Activated naive CD4-positive, alpha-beta T cell treated with anti-CD3 and anti-CD28 coated beads, Interleukin-2, amount 50 U/mL, for 24 hours (primary cell): ENCODE data around the gene MCOLN1.

Source experiments
- H3K27ac Mint-ChIP-seq: one replicate; pipeline ENCODE4 v1.8.0; 2021; ENCODE audit warnings: mild to moderate bottlenecking, mixed read lengths
- H3K27me3 Mint-ChIP-seq: one replicate; pipeline ENCODE4 v1.8.0; 2021; ENCODE audit warnings: mixed read lengths
- H3K36me3 Mint-ChIP-seq: one replicate; pipeline ENCODE4 v1.8.0; 2021; ENCODE audit warnings: mixed read lengths
- H3K4me1 Mint-ChIP-seq: one replicate; pipeline ENCODE4 v1.8.0; 2021; ENCODE audit warnings: mixed read lengths
- H3K4me3 Mint-ChIP-seq: one replicate; pipeline ENCODE4 v1.8.0; 2021; ENCODE audit warnings: mild to moderate bottlenecking, mixed read lengths
- H3K9me3 Mint-ChIP-seq: one replicate; pipeline ENCODE4 v1.8.0; 2021; ENCODE audit warnings: mixed read lengths

MCOLN1 gene

GRCh38 chr19:7522072-7522922 lies at the start of gene MCOLN1:
TSS of gene MCOLN1 (plus strand) at chr19:7522624. CDS start at chr19:7522751, 127 bp downstream.
- Mint-ChIP-seq H3K27ac (peak within 1 kb of the TSS; percentile 89), H3K4me3 (peak within 1 kb of the TSS; percentile 88), H3K4me1 (peaks cover 15% of the 10 kb centered on the region), H3K9me3 (no peaks in the 10 kb centered on the region), H3K27me3 (no peaks in the 10 kb centered on the region), H3K36me3 (peaks cover 3% of the 10 kb centered on the region)

- no peaks in the 10 kb centered on the region for H3K27me3 Mint-ChIP-seq
- peaks cover 3% of the 10 kb centered on the region for H3K36me3 Mint-ChIP-seq
- H3K4me1 Mint-ChIP-seq = no peaks in the 10 kb centered on the region
- no peak overlapping the region for H3K27ac Mint-ChIP-seq
- no peaks in the 10 kb centered on the region for H3K9me3 Mint-ChIP-seq
- H3K4me3 Mint-ChIP-seq = no peak overlapping the region
Observed at GRCh38 chr19:7475665-7476064, 46.8 kb upstream of the MCOLN1 start.

GRCh38 chr19:7476241-7476640 lies 46.2 kb upstream of the MCOLN1 start:
- H3K4me1 Mint-ChIP-seq = no peaks in the 10 kb centered on the region
- H3K27me3 Mint-ChIP-seq = no peaks in the 10 kb centered on the region
- H3K4me3 Mint-ChIP-seq = no peak overlapping the region
- H3K9me3 Mint-ChIP-seq = no peaks in the 10 kb centered on the region
- H3K27ac Mint-ChIP-seq = no peak overlapping the region
- H3K36me3 Mint-ChIP-seq = peaks cover 3% of the 10 kb centered on the region

DNA sequence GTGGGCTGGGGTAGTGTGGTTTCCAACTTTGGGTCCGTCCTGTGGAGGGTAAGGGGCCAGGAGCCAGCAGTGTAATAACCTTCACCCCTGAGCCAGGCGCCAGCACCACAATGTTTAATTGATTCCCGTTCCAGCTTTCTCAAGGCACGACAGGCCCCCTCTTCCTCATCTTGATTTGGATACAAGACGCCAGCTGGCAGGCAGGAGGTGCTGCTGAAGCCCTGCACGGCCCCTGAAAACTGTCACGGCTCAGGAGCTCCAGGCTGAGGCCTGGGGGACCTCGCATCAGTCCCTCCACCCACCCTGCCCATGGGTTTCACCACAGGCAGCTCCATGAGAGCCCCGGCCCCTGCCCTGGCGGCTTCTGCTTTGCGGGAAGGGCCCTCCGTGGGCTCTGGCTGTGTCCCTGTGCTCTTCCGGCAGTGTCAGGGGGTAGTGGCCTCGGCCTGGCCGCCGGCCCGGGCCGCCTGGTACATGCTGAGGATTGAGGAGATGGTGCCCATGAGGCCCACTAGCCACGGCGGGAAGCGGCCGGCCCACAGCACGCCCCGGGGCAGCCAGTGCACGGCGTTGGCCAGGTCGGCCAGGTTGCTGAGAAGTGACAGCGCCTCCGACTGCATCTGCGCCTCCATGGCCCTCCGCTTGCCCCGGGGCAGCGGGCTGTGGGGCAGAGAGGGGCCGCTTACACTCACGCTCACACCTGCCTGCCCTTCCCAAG lies 45.5 kb upstream of the MCOLN1 start:
- H3K4me3 Mint-ChIP-seq = no peak overlapping the region
- peaks cover 2% of the 10 kb centered on the region for H3K36me3 Mint-ChIP-seq
- H3K27ac Mint-ChIP-seq = no peak overlapping the region
- H3K4me1 Mint-ChIP-seq = no peaks in the 10 kb centered on the region
- H3K9me3 Mint-ChIP-seq = no peaks in the 10 kb centered on the region
- H3K27me3 Mint-ChIP-seq = no peaks in the 10 kb centered on the region

DNA sequence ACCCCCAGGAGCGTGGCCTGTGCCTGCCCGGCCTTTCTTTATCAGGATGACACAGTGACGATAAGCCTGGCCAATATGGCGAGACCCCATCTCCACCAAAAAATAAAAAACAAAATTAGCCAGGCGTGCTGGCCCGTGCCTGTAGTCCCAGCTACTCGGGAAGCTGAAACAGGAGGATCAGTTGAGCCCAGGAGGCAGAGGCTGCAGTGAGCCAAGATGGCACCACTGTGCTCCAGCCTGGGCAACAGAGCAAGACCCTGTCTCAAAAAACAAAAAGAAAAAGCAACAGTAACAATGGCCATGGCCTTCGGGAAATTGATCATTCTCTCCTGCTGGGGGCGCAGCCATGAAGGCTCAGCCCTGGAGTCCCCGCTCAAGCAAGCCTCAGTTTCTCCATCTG lies 44.7 kb upstream of the MCOLN1 start:
- Mint-ChIP-seq H3K4me1 (no peaks in the 10 kb centered on the region), H3K9me3 (no peaks in the 10 kb centered on the region), H3K27ac (no peak overlapping the region), H3K4me3 (no peak overlapping the region), H3K36me3 (peaks cover 2% of the 10 kb centered on the region), H3K27me3 (no peaks in the 10 kb centered on the region)

GRCh38 chr19:7478173-7478842 lies 44.1 kb upstream of the MCOLN1 start:
- H3K36me3 Mint-ChIP-seq = no peaks in the 10 kb centered on the region
- H3K4me1 Mint-ChIP-seq = peaks cover 3% of the 10 kb centered on the region
- no peaks in the 10 kb centered on the region for H3K27me3 Mint-ChIP-seq
- H3K9me3 Mint-ChIP-seq = no peaks in the 10 kb centered on the region
- H3K27ac Mint-ChIP-seq = peak overlapping the region; percentile 77
- H3K4me3 Mint-ChIP-seq = no peak overlapping the region

- Mint-ChIP-seq H3K9me3 (no peaks in the 10 kb centered on the region), H3K4me3 (no peak overlapping the region), H3K27me3 (no peaks in the 10 kb centered on the region), H3K36me3 (no peaks in the 10 kb centered on the region), H3K27ac (no peak overlapping the region), H3K4me1 (peaks cover 8% of the 10 kb centered on the region)
Observed at GRCh38 chr19:7478843-7479227, 43.6 kb upstream of the MCOLN1 start.

DNA sequence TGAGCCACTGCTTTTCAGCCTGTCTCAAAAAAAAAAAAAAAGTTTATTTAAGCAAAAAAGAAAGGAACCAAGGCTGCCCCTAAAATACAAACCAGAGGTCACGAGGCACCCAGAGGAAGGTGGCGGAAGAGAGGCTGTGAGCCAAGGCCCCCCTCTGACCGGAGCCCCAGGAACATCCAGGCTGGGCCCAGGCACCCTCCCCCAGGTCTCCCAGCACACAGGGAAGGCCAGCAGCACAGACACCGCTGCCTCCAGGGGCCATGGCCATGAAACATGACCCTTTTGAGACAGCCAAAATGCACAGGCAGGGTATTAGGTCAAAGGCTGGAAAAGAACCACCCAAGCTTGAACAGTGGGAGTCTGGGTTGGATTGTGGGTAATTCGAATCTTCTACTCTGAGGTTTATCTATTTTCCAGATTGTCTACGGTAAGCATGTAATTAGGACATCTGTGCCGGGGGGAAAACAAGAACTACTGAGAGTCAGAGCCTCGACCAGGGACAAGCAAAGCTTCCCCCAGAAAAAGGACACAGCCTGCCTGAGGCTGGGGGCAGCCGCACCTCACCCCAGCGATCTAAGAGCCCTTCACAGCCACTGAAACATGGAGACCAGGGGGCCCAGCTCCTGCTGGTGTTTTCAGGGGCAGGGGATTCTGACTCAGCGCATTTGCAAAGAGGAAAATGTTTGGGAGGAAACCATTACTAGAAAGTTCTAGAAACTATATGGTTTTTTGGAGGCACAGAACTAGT lies 42.0 kb upstream of the MCOLN1 start:
- H3K36me3 Mint-ChIP-seq = no peaks in the 10 kb centered on the region
- no peaks in the 10 kb centered on the region for H3K27me3 Mint-ChIP-seq
- H3K4me1 Mint-ChIP-seq = peaks cover 8% of the 10 kb centered on the region
- no peak overlapping the region for H3K4me3 Mint-ChIP-seq
- H3K27ac Mint-ChIP-seq = peak overlapping the region; percentile 35
- no peaks in the 10 kb centered on the region for H3K9me3 Mint-ChIP-seq

GRCh38 chr19:7480970-7481255 lies 41.5 kb upstream of the MCOLN1 start:
- no peak overlapping the region for H3K4me3 Mint-ChIP-seq
- peaks cover 8% of the 10 kb centered on the region for H3K4me1 Mint-ChIP-seq
- no peaks in the 10 kb centered on the region for H3K36me3 Mint-ChIP-seq
- no peaks in the 10 kb centered on the region for H3K9me3 Mint-ChIP-seq
- H3K27ac Mint-ChIP-seq = no peak overlapping the region
- no peaks in the 10 kb centered on the region for H3K27me3 Mint-ChIP-seq

DNA sequence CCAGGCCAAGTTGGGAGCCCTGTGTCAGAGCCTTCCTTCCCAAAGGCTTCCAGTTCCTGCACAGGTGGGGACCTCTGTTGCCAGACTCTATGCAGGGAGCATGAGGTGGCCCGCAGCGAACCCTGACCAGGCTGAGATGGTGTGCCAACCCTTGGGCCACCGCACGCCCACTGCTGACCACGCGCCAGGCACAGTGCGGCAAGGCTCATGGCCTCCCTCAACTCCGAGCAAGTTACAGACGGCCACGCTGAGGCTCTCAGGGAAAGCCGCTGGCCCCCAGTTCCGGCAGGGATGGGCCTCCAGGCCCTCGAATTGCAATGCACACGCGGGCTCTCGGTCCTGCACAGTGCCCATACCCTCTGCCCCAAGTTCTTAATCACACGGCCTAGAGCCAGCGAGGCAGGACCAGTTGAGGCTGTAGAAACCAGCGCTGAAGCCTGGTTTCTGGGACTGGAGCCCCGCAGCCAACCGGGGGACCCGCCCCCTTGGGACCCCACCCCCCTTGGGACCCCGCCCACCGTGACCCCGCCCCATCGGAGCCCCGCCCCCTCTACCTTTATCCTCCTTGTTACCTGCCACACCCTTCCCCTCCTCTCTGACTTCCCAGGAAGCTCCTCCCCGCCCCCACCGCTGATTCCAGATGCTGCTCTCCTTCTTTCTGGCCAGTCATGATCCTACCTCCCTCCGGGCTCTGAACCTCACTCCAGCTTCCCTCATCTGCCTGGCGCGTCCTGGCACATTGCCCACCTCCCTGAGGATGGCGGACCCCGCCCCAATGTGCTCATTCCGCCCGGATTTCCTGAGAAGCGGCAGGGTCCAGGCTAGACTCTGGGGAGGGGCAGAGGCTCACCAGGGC lies 39.6 kb upstream of the MCOLN1 start:
- Mint-ChIP-seq H3K27me3 (no peaks in the 10 kb centered on the region), H3K36me3 (no peaks in the 10 kb centered on the region), H3K9me3 (no peaks in the 10 kb centered on the region), H3K4me1 (peaks cover 8% of the 10 kb centered on the region), H3K27ac (peak overlapping the region; percentile 18), H3K4me3 (no peak overlapping the region)

DNA sequence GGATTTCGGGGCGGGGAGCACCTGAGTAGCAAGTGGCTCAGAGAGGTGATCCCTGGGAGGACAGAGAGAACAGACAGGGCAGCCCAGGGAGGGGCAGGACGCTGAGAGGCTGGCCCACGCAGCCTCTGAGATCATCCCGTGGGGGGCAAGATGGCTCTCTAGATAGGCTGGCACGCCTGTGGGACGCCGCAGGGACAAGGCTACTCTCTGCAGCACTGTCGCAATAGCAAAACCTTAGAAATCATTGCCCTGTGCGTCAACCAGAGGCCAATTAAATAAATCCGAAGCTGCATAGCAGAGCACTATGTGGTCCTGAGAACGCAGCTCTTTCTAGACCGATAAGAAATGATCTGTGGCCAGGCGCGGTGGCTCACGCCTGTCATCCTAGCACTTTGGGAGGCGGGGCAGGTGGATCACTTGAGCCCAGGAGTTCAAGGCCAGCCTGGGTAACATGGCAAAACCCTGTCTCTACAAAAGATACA lies 38.7 kb upstream of the MCOLN1 start:
- Mint-ChIP-seq H3K9me3 (no peaks in the 10 kb centered on the region), H3K27me3 (no peaks in the 10 kb centered on the region), H3K36me3 (no peaks in the 10 kb centered on the region), H3K4me3 (no peak overlapping the region), H3K27ac (no peak overlapping the region), H3K4me1 (peaks cover 8% of the 10 kb centered on the region)

GRCh38 chr19:7486923-7487322 lies 35.5 kb upstream of the MCOLN1 start:
- Mint-ChIP-seq H3K4me3 (no peak overlapping the region), H3K9me3 (no peaks in the 10 kb centered on the region), H3K4me1 (peaks cover 15% of the 10 kb centered on the region), H3K27ac (no peak overlapping the region), H3K27me3 (no peaks in the 10 kb centered on the region), H3K36me3 (no peaks in the 10 kb centered on the region)

- no peaks in the 10 kb centered on the region for H3K36me3 Mint-ChIP-seq
- peak within 1 kb of the TSS; percentile 94 for H3K4me3 Mint-ChIP-seq
- H3K27me3 Mint-ChIP-seq = no peaks in the 10 kb centered on the region
- H3K9me3 Mint-ChIP-seq = no peaks in the 10 kb centered on the region
- H3K4me1 Mint-ChIP-seq = peaks cover 11% of the 10 kb centered on the region
- H3K27ac Mint-ChIP-seq = peak within 1 kb of the TSS; percentile 83
Observed at GRCh38 chr19:7488736-7489353, 33.6 kb upstream of the MCOLN1 start, which contains the start of gene PEX11G. TSS of gene PEX11G (minus strand) at chr19:7489035. CDS start at chr19:7489010, 25 bp downstream.

DNA sequence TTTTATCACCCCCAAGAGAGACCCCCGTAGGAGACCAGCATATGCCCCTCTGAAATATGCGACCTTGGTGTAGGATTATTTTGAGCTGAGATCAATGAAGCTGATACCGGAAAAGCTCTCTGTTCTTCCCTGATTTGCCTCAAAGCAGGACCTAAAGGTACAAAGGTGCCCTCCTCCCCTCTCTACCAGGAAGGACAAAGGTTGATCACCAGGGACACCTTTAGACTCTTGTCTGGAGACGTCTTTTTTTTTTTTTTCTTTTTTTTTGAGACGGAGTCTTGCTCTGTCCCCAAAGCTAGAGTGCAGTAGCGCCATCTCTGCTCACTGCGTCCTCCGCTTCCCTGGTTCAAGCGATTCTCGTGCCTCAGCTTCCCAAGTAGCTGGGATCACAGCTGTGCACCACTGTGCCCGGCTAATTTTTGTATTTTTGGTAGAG lies 32.8 kb upstream of the MCOLN1 start:
- H3K27me3 Mint-ChIP-seq = no peaks in the 10 kb centered on the region
- no peaks in the 10 kb centered on the region for H3K9me3 Mint-ChIP-seq
- peaks cover 11% of the 10 kb centered on the region for H3K4me1 Mint-ChIP-seq
- H3K4me3 Mint-ChIP-seq = peak overlapping the region; percentile 94
- H3K27ac Mint-ChIP-seq = no peak overlapping the region
- no peaks in the 10 kb centered on the region for H3K36me3 Mint-ChIP-seq
